Breast epithelium (tissue), 4 donors: ENCODE results near the gene FAM131B. TPM values are rescaled to one million over a fixed set of nuclear protein-coding genes. Genes with fewer than 3 reads are reported as not detected.

Experiments
- DNase-seq, 2 donors: peaks; one replicate each; pipeline ENCODE4 v3.0.0-alpha.2; 2019; ENCODE audit warnings: low spot score in 2 of 2
- H3K27ac ChIP-seq, 2 donors: fragments of 200-600 bp; sonication (generic) in 1 of 2; one replicate each; pipeline ENCODE4 v1.5.1; 2016 to 2019; ENCODE audit warnings: mild to moderate bottlenecking in 1 of 2
- H3K27me3 ChIP-seq, 2 donors: fragments of 200-600 bp; sonication (generic) in 1 of 2; one replicate each; pipeline versions ENCODE4 v1.5.1 to v1.6.0; 2017 to 2019; ENCODE audit warnings: control low read depth in 1 of 2, mild to moderate bottlenecking in 1 of 2
- H3K36me3 ChIP-seq: fragments of 200-600 bp; one replicate; pipeline ENCODE4 v1.5.1; 2019
- H3K4me1 ChIP-seq, 2 donors: fragments of 200-600 bp; sonication (generic); one replicate each; pipeline ENCODE4 v1.5.1; 2016 to 2019; ENCODE audit warnings: control low read depth in 1 of 2
- H3K4me3 ChIP-seq, 3 donors: fragments of 200-600 bp; sonication (generic); 1 replicate in 2 of 3; 2 replicates in 1 of 3; pipeline ENCODE4 v1.5.1; 2016 to 2019; ENCODE audit warnings: mild to moderate bottlenecking in 3 of 3, moderate library complexity in 2 of 3
- H3K9me3 ChIP-seq, 2 donors: fragments of 200-600 bp; sonication (generic) in 1 of 2; one replicate each; pipeline ENCODE4 v1.5.1; 2016 to 2019; ENCODE audit warnings: control low read depth in 1 of 2
- POLR2A ChIP-seq: fragments of 450-650 bp; IDR thresholded peaks from one replicate; pipeline ENCODE4 v1.6.1; 2016; ENCODE audit warnings: antibody characterized with exemption, mild to moderate bottlenecking, moderate library complexity
- POLR2AphosphoS5 ChIP-seq, 3 donors: sonication (generic); formaldehyde crosslinking; IDR thresholded peaks; one replicate each; pipeline ENCODE4 v1.6.1; 2017; ENCODE audit warnings: antibody characterized with exemption in 3 of 3
- intact Hi-C: fragments of 100-400 bp; cut with DNase I; formaldehyde crosslinking; loops from one replicate; pipeline ENCODE4 v1.15.1; 2023; ENCODE audit warnings: low total_unique reads
- total RNA-seq, 3 donors: library from RNA; depleted of rRNA; stranded (reverse); fragments of >200 nt; gene quantifications; one replicate each; pipeline ENCODE4 v1.1.0, GENCODE V29; 2016
- TF ChIP-seq, protein P1 (sequence below), 3 donors: fragments of 450-650 bp; IDR thresholded peaks; one replicate each; pipeline ENCODE4 v1.5.1; 2016 to 2017; ENCODE audit warnings: antibody characterized with exemption in 3 of 3, mild to moderate bottlenecking in 3 of 3, moderate library complexity in 3 of 3

Gene FAM131B
- total RNA-seq, 3 donors from 2014 or later = 0.48 to 2.3 (median 0.73) TPM

DNA sequence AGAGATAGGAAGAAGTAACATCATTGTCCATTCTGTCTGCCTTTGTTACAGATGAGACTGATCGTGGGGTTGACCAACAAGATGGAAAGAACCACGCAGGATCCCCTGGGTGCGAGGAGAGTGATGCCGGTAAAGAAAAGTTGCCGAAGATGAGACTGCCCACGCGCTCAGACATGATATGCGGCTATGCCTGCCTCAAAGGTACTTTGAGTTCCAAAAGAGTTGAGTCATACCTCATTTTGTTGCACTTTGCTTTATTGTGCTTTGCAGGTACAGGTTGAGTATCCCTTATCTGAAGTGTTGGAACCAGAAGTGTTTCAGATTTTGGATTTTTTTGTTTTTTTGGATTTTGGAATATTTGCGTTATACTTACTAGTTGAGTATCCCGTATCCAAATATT is 58.8 kb downstream of the FAM131B start:
- no peak overlapping the region for H3K4me3 ChIP-seq
- peaks cover 7% of the 10 kb centered on the region for H3K36me3 ChIP-seq
- no peak overlapping the region for H3K27ac ChIP-seq
- no peaks in the 10 kb centered on the region for H3K27me3 ChIP-seq
- TF ChIP-seq POLR2A (no peak), POLR2AphosphoS5 (IDR thresholded peaks at IDR 0.05) (no peak)
- TF ChIP-seq, protein P1, sequence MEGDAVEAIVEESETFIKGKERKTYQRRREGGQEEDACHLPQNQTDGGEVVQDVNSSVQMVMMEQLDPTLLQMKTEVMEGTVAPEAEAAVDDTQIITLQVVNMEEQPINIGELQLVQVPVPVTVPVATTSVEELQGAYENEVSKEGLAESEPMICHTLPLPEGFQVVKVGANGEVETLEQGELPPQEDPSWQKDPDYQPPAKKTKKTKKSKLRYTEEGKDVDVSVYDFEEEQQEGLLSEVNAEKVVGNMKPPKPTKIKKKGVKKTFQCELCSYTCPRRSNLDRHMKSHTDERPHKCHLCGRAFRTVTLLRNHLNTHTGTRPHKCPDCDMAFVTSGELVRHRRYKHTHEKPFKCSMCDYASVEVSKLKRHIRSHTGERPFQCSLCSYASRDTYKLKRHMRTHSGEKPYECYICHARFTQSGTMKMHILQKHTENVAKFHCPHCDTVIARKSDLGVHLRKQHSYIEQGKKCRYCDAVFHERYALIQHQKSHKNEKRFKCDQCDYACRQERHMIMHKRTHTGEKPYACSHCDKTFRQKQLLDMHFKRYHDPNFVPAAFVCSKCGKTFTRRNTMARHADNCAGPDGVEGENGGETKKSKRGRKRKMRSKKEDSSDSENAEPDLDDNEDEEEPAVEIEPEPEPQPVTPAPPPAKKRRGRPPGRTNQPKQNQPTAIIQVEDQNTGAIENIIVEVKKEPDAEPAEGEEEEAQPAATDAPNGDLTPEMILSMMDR (IDR thresholded peaks at IDR 0.05) = no peak
- no peaks in the 10 kb centered on the region for H3K4me1 ChIP-seq
- DNase-seq = no peak
- intact Hi-C loops = no loop called here
- no peaks in the 10 kb centered on the region for H3K9me3 ChIP-seq

Other genes starting within 250 kb of the FAM131B start
- gene PIP, start 230.6 kb downstream of the FAM131B start, total RNA-seq = 1,000 to 10,000 TPM in 1 of 3 donors, 100 to 1,000 TPM in 1, 1 to 10 TPM in 1; 1.6 to 1,201 (median 140) TPM
- not detected for gene TAS2R39, start 179.3 kb downstream of the FAM131B start, total RNA-seq
- not detected for gene TAS2R40, start 140.7 kb downstream of the FAM131B start, total RNA-seq
- 100 to 1,000 TPM; 196 to 242 (median 199) TPM for gene GSTK1, start 99.3 kb downstream of the FAM131B start, total RNA-seq
- 10 to 100 TPM in 2 of 3 donors, 1 to 10 TPM in 1; 1.4 to 27.4 (median 14.4) TPM for gene TMEM139, start 77.8 kb downstream of the FAM131B start, total RNA-seq
- 10 to 100 TPM; 11.7 to 24.9 (median 22.8) TPM for gene CASP2, start 74.4 kb downstream of the FAM131B start, total RNA-seq
- gene CLCN1, start 46.6 kb downstream of the FAM131B start, total RNA-seq = under 1 TPM in 1 of 3 donors, not detected in 2; 0.29 TPM
- gene ZYX, start 18.6 kb upstream of the FAM131B start, total RNA-seq = 10 to 100 TPM; 60.2 to 61.0 (median 60.4) TPM
- 10 to 100 TPM in 2 of 3 donors, not detected in 1; 11.8 to 15.4 TPM for gene EPHA1, start 46.1 kb upstream of the FAM131B start, total RNA-seq
- gene TAS2R60, start 80.7 kb upstream of the FAM131B start, total RNA-seq = 1 to 10 TPM in 1 of 3 donors, not detected in 2; 1.6 TPM
- 1 to 10 TPM in 1 of 3 donors, under 1 TPM in 1, not detected in 1; 0.66 to 1.3 TPM for gene TAS2R41, start 115.2 kb upstream of the FAM131B start, total RNA-seq
- gene CTAGE15, start 209.1 kb upstream of the FAM131B start, total RNA-seq = 1 to 10 TPM in 1 of 3 donors, not detected in 2; 9.7 TPM